IPS-18c (cell line): ENCODE measurements around the gene EMP2.
"Not testable (repeated sequence)": the region's sequence is repeated elsewhere in the genome, so short reads cannot be mapped to it uniquely, and the experiment has no call there.

Experiments used
- H3K4me3 ChIP-seq: 2 replicates; pipeline ENCODE4 v1.7.0; 2013; ENCODE audit warnings: low read depth, mild to moderate bottlenecking, low read length, moderate library complexity; ENCODE audit not compliant: insufficient read depth
- H3K9me3 ChIP-seq: one replicate; pipeline ENCODE4 v1.6.1; 2013; ENCODE audit warnings: mild to moderate bottlenecking, low read length, moderate library complexity; ENCODE audit not compliant: control insufficient read depth, insufficient read depth

Gene EMP2

GRCh38 chr16:10519929-10520868 is 60.2 kb downstream of the EMP2 start:
- H3K9me3 ChIP-seq: no peaks in the 10 kb centered on the region
- no peak overlapping the region for H3K4me3 ChIP-seq

GRCh38 chr16:10519297-10519696 is 61.1 kb downstream of the EMP2 start:
- no peaks in the 10 kb centered on the region for H3K9me3 ChIP-seq
- no peak overlapping the region for H3K4me3 ChIP-seq

GRCh38 chr16:10518479-10519041 is 61.8 kb downstream of the EMP2 start:
- H3K9me3 ChIP-seq: no peaks in the 10 kb centered on the region
- no peak overlapping the region for H3K4me3 ChIP-seq

- Histone ChIP-seq H3K4me3 (no peak overlapping the region), H3K9me3 (no peaks in the 10 kb centered on the region)
Measured at GRCh38 chr16:10517868-10518267, 62.5 kb downstream of the EMP2 start.

- Histone ChIP-seq H3K9me3 (no peaks in the 10 kb centered on the region), H3K4me3 (no peak overlapping the region)
Measured at GRCh38 chr16:10514369-10515055, 65.9 kb downstream of the EMP2 start.

GRCh38 chr16:10511829-10512228 is 68.6 kb downstream of the EMP2 start:
- Histone ChIP-seq H3K9me3 (no peaks in the 10 kb centered on the region), H3K4me3 (no peak overlapping the region)

- no peak overlapping the region for H3K4me3 ChIP-seq
- H3K9me3 ChIP-seq: no peaks in the 10 kb centered on the region
Measured at GRCh38 chr16:10510279-10510678, 70.1 kb downstream of the EMP2 start.

- H3K9me3 ChIP-seq: no peaks in the 10 kb centered on the region
- H3K4me3 ChIP-seq: no peak overlapping the region
Measured at GRCh38 chr16:10509534-10510025, 70.8 kb downstream of the EMP2 start.

GRCh38 chr16:10505286-10505685 is 75.1 kb downstream of the EMP2 start:
- H3K9me3 ChIP-seq, H3K4me3 ChIP-seq: not testable (repeated sequence)

GRCh38 chr16:10504404-10504885 is 76.0 kb downstream of the EMP2 start:
- Histone ChIP-seq H3K4me3 (no peak overlapping the region), H3K9me3 (peaks cover 3% of the 10 kb centered on the region)

GRCh38 chr16:10502776-10503175 is 77.6 kb downstream of the EMP2 start:
- H3K9me3 ChIP-seq: peaks cover 3% of the 10 kb centered on the region
- no peak overlapping the region for H3K4me3 ChIP-seq

GRCh38 chr16:10501016-10501607 is 79.3 kb downstream of the EMP2 start:
- Histone ChIP-seq H3K9me3 (peaks cover 3% of the 10 kb centered on the region), H3K4me3 (no peak overlapping the region)

- no peak overlapping the region for H3K4me3 ChIP-seq
- peaks cover 3% of the 10 kb centered on the region for H3K9me3 ChIP-seq
Measured at GRCh38 chr16:10500582-10500981, 79.8 kb downstream of the EMP2 start.

GRCh38 chr16:10497132-10498101 is 83.0 kb downstream of the EMP2 start:
- Histone ChIP-seq H3K9me3 (peaks cover 6% of the 10 kb centered on the region), H3K4me3 (no peak overlapping the region; the same call in 1 of the 2 replicates)

GRCh38 chr16:10495031-10495345 is 85.4 kb downstream of the EMP2 start:
- Histone ChIP-seq H3K4me3 (no peak overlapping the region; the same call in 1 of the 2 replicates), H3K9me3 (peaks cover 3% of the 10 kb centered on the region)

GRCh38 chr16:10494343-10495030 is 85.9 kb downstream of the EMP2 start:
- Histone ChIP-seq H3K9me3 (peaks cover 3% of the 10 kb centered on the region), H3K4me3 (no peak overlapping the region; the same call in 1 of the 2 replicates)
